ENCODE data around the gene C17orf114.
"Not testable (repeated sequence)": the region's sequence is repeated elsewhere in the genome, so short reads cannot be mapped to it uniquely, and the experiment has no call there.

Gene C17orf114

DNA sequence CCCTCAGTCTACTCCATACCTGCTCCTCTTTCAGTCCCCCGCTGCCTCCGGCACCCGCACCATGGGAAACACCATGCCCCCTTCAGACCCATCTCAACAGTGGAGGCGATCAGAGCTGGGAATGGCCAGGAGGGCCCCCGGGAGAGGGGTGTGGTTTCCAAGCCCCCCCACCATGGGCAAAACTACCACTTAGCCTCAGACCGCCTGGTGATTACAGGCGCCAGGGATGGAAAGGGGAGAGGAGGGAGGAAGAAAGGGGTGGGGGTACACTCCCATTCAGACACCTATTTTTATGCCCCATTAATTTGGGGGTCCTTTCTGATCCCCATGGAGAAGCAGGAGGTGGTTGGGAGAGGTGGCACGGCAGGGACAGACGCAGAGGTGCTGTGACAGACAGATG, at the start of gene C17orf114:
Gene C17orf114, minus strand, starts transcription at position 101 of the 400 bp plus-strand sequence.
- DNase-seq = no peak

DNA sequence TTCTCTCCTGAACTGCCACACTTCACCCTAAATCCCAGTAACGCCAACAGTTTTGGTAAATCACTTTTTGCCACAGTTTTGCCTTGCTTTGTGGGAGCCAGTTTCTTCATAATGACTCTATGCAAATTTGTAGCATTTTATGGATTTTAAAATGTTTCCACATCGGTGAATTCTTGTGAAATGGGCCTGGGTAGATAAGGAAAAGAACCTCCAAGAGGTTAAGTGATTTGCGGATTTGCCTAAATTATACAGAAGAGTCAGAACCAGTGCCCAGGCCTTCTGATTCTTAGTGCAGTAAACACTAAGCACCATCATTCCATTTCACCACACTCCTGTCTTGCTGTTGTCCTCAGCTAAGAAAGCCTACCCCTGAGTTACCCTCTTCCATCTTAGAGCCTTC, 49.0 kb upstream of the C17orf114 start:
- no peak for DNase-seq

DNA sequence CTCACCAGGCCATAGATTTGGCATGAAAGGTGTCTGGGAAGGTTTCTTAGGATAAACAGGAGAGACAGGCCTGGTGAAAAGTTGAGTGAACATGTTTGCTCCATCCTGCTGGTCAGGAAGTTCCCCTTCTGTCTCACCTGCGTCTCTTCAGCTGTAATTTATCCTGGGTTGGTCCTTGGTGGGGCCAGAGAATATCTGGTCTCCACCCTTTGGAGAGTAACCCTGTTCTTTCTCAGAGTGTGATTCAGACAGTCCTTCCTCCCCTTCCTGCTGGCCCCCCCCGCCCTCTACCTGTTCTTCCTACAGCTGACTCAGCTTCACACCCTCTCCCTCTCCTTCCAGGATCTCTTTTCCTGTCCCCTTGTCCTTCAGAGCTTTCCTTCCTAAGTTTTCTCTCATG, 48.1 kb upstream of the C17orf114 start:
- DNase-seq = no peak

DNA sequence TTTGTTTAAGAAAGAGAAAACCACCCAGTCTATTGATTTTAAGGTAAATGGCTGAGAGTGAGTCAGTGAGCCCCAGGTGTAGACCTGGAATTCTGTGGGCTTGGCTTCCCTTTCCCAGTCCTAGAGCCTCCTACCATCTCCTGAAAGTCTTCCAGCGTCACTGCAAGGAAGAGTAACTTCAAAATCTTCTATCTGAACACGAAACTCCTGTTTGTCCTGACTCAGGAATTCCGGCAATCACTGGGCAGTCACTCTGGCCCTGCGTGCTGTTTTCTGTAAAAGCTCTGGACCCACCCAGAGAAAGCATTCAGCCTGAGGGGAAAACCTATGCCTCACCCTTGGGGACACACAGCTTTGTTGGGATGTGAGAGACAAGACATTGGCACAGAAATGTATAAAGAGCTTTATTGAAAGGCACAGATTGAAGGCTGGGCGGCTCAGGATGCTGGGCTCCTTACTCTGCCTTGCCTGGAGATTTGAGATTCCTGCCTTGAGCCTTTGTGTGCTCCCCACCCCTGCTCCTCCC, 46.9 kb upstream of the C17orf114 start:
- no peak for DNase-seq

DNA sequence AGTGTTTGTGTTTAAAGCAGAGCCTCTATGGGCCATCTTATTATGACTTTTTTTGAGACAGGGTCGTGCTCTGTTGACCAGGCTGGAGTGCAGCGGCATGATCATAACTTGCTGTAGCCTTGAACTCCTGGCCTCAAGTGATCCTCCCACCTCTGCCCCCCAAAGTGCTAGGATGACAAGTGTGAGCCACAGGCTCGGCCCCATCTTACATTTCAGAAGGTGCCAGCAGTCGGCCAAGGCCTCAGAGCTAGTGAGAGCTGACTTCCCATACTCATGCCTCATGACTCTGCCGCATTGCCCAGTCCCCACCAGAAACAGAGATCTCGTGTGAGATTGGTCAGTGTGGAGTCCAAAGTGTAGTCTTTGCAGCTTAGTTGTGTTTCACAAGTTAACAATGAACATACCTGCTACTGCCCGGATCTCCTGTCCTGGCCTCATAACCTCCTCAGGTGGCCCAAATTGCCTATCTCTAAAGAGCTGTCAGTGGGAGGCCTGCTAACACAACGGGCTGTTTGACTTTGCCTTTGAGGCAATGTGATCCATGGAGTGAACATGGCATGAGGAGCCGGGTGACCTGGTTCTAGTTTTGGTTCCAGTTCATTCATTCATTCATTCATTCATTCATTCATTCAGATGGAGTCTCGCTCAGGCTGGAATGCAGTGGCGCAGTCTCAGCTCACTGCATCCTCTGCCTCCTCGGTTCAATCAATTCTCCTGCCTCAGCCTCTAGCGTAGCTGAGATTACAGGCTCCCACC, 44.7 kb upstream of the C17orf114 start:
- DNase-seq = no peak

DNA sequence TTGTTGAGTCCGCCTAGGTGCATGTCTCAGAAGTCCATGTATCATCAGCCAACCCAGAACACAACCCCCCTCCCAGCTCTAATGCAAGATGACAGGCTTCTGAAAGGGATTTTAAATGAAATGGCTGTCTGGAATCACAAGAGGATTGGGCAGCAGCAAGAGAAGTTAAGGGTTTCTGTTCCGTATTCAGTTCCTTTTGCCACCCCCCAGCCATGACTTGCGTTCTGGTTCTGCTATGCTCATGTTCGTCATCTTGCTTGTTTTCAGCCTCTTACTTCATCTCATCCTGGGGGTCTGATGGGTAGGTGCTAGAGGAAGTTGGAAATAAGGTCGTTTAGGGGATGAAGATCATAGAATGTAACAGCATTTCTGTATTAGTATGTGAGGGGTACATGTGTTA, 43.0 kb upstream of the C17orf114 start:
- peak; percentile 89 to 90 for DNase-seq

DNA sequence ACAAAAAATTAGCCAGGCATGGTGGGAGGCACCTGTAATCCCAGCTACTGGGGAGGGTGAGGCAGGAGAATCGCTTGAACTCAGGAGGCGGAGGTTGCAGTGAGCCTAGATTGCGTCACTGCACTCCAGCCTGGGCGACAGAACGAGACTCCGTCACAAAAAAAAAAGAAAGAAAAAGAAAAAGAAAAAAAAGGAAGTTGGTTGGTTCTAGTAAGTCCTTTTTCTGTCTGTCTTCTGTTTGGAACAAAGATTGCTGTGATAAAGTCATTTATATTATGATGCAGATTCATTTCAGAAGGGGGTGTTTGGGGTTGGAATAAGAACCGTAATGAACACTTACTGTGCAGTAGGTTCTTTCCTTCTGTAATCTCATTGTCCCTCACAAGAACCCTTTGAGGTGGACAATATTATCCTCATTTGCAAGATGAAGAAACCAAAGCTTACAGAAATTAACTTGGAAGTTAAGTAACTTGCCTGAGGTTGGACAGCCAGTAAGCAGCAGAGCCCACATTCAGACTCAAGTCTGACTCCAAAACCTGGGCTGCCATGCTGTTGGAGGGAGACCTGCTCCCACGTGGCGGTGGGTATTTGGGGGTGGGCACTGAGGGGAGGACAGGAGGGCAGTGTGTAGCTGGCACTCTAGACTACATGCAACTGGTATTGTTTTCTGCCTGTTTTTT, 41.3 kb upstream of the C17orf114 start:
- DNase-seq = peak; percentile 28 to 67

DNA sequence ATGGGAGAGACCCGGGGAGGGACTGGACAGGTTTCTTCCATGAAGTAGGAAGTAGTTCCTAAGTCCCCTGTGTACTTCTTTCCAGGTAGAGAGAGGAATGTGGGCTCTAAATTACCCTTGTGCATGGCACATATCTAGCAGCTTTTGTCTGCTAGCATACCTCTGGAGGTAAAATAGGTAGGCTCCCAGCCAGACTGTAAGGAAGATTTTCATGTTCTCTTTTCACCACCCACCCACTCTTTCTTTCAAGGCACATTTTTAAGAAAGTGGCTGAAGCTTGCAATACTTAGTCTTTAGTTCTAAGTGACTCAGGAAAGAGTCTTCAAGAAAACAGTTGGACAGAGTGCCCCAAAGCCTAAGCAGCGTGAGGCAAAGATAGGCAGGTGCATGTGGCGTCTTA, 40.2 kb upstream of the C17orf114 start:
- no peak for DNase-seq

DNA sequence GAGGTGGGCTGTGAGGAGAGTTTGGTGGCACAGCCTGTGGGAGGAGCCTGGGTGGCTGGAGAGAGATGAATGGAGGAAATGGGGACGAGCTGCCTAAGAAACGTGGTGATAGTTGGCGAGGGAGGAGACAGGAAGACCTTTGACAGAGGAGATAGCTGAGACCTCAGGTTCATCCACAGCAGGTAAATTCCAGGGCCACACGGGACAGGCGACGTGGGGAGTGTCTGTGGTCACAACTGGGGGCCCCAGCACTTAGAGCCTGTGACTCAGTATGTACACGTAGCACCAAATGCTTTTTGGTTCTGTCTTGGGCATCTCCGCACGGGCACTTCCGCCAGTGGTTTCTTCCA, 38.7 kb upstream of the C17orf114 start:
- DNase-seq = no peak

DNA sequence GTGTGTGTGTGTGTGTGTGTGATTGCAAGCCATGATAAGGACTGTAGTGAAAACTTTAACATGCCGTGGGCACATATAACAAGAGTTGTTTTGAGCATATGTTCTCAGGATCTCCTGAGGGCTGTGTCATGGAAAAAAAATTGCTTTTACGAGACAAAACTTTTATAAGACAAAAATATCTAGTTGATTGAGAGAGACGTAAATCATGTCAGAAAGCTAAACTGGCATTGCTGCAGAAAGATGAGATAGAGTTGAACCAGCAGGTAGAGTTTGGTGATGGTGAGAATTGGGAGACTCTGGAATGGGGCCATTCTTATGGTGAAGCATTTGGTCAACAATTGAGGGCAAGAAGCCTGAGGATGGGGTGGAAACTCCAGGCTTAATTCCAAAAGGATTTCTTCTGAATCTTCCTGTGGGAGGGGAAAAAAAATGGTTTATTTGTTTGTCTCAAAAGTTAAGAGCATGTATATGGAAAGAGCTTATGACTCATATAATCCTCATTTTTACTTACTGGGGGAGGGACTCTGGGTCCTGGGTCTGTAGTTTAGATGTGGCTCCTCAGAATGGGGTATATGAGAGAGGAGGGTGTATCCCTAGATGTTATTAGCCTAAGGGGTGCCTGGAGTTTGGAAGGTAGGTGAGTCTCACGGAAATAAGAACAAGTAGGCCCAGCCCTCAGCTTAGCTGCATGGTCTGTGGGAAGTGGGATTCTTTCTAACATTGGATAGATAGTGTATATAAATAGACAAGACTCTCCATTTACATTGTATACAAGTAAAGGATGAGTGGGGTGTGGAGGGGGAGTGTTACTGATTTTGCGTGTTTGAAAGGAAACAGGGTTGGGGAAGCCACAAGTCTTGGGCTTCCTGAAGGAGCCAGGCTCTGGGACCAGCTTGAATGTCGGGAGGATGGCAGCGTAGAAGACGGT, 38.1 kb upstream of the C17orf114 start:
- DNase-seq = no peak

DNA sequence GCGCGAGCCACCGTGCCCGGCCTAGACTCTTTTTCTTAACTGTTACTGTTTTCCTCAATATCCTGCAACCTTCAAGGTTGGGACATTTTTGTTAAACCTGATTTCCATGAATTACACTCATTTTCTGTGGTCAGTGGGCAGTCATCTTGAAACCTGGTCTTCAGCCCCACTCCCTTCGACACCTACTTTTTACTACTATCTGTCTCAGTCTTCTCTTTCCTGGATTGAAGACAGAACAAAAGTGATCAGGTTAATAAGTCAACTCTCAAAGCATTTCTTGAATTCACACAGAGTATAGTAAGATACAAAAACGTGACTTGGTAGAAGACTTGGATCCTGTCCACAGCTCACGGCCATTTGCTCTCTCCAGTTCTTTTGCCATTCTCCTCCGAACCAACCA, 37.1 kb upstream of the C17orf114 start:
- DNase-seq = no peak

DNA sequence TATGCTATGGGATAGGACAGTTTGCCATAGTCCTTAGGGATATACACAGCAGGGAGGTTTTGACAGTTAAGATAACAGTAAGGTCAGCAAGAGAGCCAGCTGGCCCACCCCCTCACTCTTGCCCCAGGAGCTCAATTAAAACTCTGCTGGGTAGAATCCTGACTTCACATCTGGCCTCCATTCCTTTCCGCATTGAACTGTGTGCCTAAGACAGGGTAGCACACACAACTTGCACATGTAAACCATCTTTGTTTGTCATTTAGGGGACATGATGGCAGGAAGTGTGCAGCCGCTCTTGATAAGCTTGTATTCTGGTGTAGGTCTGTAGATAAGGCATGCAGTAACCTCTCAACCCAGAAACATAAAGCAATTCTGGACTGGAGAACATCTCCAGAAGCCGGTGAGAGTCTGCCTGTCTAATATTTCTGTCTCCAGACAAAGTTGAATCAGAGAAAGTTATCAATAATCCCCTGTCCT, 36.2 kb upstream of the C17orf114 start:
- no peak for DNase-seq

DNA sequence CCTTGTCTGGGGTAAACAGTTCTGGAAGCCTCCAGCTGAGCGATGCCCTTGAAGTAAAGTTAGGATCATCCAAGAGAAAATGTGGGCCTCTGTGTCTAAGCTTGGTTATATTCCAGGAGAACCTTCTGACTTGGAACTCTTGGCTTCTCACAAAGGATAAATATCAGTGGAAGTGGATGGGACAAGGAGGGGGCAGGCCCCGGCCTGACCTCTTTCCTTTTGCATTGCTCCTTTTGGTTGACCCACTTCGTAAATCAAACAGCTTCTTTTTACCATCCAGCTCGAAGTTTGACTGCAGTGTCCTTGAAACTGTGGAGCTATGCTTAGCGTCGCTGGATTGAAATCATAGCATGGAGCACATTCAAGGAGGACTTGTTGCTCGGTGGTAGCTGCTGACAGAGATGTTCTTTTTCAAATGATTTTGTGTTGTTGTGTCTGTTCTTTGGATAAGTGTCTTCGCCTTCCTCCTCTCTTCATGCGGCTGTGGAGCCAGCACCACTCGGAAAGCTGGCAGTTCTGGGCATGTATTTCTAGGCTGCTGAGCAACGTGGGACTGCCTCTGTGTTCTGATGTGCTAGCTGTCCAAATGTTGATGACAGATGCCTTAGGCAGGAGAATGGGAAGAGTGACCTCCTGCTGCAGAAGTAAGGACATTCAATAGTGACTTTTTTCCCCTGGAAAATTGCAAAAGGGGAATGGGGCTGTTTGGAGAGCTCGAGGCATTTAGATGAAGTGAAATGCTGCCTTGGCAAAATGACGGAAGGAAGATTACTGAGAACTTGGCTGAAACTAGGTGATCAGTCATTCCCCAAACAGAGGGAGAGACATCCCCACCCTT, 35.6 kb upstream of the C17orf114 start:
- DNase-seq = no peak

DNA sequence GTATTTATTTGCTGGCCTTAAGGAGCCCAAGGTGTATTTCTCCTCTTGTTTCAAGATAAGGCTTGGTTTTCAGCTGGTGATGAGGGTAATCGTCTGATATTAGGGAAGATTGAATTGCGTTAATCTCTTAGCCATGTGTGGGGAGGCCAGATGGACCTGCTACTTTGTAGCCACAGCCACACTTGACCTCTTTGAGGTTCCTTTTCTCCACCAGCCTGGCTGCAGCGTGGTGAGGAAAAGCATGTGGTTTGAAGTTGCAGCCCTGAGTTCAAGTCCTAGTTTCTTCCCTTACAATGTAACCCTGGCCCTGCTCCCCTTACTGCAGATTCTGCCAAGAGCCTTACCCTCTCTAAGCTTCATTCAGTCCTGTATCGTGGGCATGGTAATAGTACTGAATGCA, 34.1 kb upstream of the C17orf114 start:
- DNase-seq = peak in 1 of 2 donors; percentile 11

DNA sequence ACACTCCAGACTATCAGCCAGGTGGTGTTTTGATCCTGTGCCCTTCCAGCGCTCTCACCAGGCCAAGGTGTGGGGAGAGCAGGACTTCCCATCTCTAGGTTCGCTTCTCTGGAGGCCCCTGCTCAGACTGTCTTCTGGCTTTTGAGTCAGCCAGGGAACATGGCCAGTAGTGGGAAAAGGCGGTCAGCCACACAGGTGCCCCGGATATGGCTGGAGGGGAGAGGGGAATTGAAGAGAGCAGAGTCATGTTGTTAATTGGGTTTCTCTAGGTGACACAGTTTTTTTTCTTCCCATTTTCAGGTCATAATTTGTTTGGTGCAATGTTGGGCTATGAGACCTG, 32.5 kb upstream of the C17orf114 start:
- no peak for DNase-seq

DNA sequence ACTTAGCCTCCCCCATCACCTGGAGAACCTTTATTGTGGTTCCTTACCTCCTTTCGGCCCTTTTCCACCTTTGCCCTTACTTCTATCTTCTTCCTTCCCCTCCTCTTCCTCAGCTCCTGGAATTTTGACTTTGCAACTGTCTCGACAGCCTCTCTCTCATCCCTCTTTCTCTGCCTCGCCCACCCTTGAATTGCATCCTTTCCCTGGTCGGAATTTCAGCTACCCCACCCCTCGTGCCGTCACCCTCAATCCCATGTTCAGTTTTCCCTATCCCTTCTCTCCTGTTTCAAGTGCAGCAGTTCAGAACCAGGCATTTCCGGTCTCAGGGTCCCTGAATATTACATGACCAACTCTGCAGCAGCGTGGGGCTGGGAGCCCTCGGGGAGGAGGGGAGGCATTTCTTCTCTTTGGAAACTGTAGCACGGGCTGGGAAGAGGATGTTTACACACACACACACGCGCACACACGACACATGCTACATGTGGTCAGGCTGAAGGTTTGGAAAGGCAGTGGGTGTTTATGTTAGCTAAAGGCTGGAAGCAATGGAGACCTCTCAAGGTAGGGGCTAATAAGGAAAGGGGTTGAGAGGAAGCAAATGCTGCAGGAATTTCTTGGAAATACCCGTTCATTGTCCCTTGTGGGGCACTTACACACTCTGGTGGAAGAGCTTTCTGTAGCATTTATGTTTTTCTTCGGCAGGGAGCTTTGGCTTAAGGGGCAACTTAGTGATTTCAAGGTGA, 32.0 kb upstream of the C17orf114 start:
- DNase-seq = peak; percentile 68 to 79

DNA sequence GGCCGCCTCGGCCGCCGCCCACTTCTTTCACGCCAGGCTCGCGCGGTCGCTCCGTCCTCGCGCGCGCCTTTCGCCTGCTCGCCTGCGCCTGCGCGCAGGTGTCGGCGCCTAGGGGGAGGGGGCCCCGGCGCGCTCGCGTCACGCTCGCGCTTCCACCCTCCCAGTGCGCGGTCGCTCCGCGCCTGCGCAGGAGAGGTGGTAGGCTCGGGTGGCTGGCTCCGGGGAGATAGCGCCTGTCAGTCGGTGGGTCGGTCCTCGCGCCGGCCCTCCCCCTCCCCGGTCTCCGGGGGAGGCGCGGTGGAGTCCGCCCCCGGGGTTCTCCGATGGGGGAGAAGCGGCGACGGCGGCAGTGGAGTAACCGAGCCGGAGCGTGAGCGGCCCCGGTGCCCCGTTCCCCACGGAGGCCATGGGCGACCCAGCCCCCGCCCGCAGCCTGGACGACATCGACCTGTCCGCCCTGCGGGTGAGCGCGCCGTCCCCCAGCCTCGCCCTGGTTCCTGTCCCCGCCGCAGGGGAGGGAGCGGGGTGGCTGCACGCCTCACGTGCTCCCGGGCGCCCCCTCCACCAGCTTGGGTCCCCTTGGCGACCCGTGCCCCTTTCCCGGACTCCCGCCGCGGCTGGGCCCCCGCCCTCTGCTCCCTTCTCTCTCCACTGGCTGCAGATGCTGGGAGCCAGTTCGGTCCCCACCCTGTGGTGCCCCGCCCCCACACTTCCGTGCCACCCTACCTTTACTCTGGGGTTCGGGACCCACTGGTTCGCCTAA, 31.2 kb upstream of the C17orf114 start, which contains the start of gene MINK1:
Gene MINK1, plus strand, starts transcription at position 163 of the 763 bp plus-strand sequence. Its CDS starts 244 bp downstream, at position 407.
- DNase-seq = peak; percentile 91 to 95

DNA sequence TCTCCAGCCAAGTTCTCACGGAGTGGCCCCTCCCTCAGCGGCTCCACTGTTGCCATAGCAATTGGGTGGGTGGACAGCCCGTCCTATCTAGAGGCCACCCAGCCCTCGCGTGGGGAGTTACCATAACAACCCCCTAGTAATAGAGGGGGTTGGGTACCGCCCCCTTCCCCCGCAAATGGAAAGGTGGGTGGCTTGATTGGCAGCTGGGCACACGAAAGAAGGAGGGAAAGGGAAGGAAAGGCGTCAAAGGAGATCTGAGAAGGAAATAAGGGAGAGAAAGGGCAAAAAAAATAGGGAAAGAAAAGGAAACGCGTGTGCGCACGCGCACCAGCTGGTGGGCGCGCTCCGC, 30.7 kb upstream of the C17orf114 start:
- DNase-seq = not testable (repeated sequence)

DNA sequence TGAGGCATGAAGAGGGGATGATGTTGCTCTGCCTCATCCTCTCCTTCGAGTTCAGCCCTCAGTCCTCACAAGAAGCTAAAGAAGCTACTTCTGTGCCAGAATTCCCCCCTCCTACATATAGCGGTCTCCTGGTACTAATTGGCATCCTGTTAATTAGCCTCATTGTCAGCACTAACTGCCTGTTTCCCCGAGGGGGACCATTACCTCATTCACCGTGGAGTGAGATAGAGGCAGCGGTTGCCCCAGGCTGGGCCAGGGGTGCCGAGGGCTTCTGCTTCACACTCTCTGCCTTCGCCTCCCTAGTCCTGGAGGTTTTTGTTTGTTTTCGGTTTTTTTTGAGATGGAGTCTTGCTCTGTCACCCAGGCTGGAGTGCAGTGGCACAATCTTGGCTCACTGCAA, 25.3 kb upstream of the C17orf114 start:
- DNase-seq = no peak

DNA sequence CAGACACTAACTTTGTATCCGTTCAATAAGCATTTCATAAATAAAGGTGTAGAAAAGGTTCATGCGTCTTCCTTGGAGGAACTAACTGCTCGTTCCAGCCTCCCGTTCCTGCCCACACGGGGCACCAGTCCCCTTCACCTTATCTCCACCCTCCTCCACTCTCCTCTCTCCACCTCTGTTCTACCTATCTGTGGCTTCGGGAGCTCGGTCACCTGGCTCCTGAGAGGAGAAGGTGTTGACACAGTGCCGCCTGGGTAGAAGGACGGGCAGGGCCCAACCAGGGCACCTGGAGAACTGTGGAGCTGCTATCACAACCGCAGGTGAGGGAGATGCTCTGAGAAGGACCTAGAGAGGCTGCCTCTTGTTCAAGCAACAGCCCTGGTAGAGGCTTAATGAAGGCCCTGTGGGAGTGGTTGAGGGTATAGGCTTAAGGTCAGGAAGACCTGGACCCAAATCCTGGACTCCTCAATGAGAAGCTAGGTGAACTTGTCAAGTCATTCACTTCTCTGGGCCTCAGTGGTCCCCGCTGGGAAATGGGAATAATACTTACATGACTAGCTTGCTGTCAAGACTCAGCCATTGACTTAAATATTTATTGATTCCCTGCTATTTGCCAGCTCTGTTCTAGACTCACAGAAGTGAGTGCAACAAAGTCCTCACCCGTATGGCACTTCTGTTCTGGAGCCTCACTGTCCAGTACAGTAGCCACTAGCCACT, 21.4 kb upstream of the C17orf114 start:
- no peak for DNase-seq

Data from inflammatory macrophage (primary cell).